ENCODE measurements around the gene RPL28. TPM values are rescaled to one million over a fixed set of nuclear protein-coding genes. Genes with fewer than 3 reads are reported as not detected.

RPL28 gene
- total RNA-seq, 4 donors from 2014 or later: 466 to 875 (median 590) TPM

- peak within 1 kb of the TSS; percentile 42 for H3K4me3 ChIP-seq (ENCODE audit: low read depth, poor library complexity, severe bottlenecking)
- TF ChIP-seq CTCF (IDR thresholded peaks at IDR 0.05): no peak
- intact Hi-C loops (cut with DNase I; ENCODE audit: low total_unique reads): no loop called here
- WGBS, 2 donors: 43 to 53% methylated on average over 22 to 27 of the region's 72 CpGs
- DNase-seq (ENCODE audit: low spot score in 2 of 2): peak; percentile 37 to 88
Measured at GRCh38 chr19:55384131-55384919, 1.4 kb upstream of the RPL28 start, which contains the start of gene TMEM238. Gene TMEM238, minus strand, starts transcription at chr19:55384292. Its CDS starts 33 bp downstream, at chr19:55384259.

GRCh38 chr19:55384920-55385723 lies 610 bp upstream of the RPL28 start:
- 4 to 6% methylated on average over 34 of the region's 34 CpGs for WGBS, 2 donors
- intact Hi-C loops (cut with DNase I; ENCODE audit: low total_unique reads): no loop called here
- TF ChIP-seq CTCF (IDR thresholded peaks at IDR 0.05): no peak
- TF ChIP-seq POLR2A (IDR thresholded peaks at IDR 0.05): no peak
- peak; percentile 98 to 99 for DNase-seq (ENCODE audit: low spot score in 2 of 2)
- no peak overlapping the region for H3K4me3 ChIP-seq (ENCODE audit: low read depth, poor library complexity, severe bottlenecking)

GRCh38 chr19:55386493-55386971 lies 800 bp downstream of the RPL28 start:
- H3K4me3 ChIP-seq (ENCODE audit: low read depth, poor library complexity, severe bottlenecking): peak overlapping the region; percentile 77
- intact Hi-C loops (cut with DNase I; ENCODE audit: low total_unique reads): no loop called here
- WGBS, 2 donors: 1 to 3% methylated on average over 18 to 33 of the region's 33 CpGs
- no peak for DNase-seq (ENCODE audit: low spot score in 2 of 2)
- no peak for TF ChIP-seq CTCF (IDR thresholded peaks at IDR 0.05)
- no peak for TF ChIP-seq POLR2A (IDR thresholded peaks at IDR 0.05)

GRCh38 chr19:55387736-55388497 lies 2.2 kb downstream of the RPL28 start:
- intact Hi-C loops (cut with DNase I; ENCODE audit: low total_unique reads): no loop called here
- 74 to 80% methylated on average over 13 to 24 of the region's 24 CpGs for WGBS, 2 donors

More at GRCh38 chr19:55387736-55388497, 2.2 kb downstream of the RPL28 start:
- TF ChIP-seq CTCF (IDR thresholded peaks at IDR 0.05): no peak
- no peak for TF ChIP-seq POLR2A (IDR thresholded peaks at IDR 0.05)
- DNase-seq (ENCODE audit: low spot score in 2 of 2): no peak
- H3K4me3 ChIP-seq (ENCODE audit: low read depth, poor library complexity, severe bottlenecking): no peak overlapping the region
